GM23338 (cell line): ENCODE results near the gene KCNC4. TPM values are rescaled to one million over a fixed set of nuclear protein-coding genes. Genes with fewer than 3 reads are reported as not detected.

Source experiments
- ATAC-seq: fragments of 200-7000 bp; cut with Tn5 transposase; 3 replicates; pipeline ENCODE4 v1.9.1; 2020
- DNase-seq: peaks from one replicate; pipeline ENCODE4 v3.0.0-alpha.2; 2015; ENCODE audit warnings: low spot score
- H2AFZ ChIP-seq: fragments of 200-600 bp; sonication (generic); 2 replicates; pipeline ENCODE4 v1.8.0; 2016; ENCODE audit warnings: antibody characterized with exemption, mild to moderate bottlenecking, moderate library complexity
- H3F3A ChIP-seq: fragments of 200-600 bp; sonication (generic); replicated peaks from 2 replicates; pipeline ENCODE4 v1.8.0; 2017; ENCODE audit warnings: antibody characterized with exemption, mixed run types, low read depth
- H3K27ac ChIP-seq: fragments of 200-600 bp; sonication (generic); 2 replicates; pipeline ENCODE4 v1.6.1; 2016; ENCODE audit warnings: low read depth
- H3K27me3 ChIP-seq: fragments of 200-600 bp; sonication (generic); 2 replicates; pipeline ENCODE4 v1.8.0; 2016; ENCODE audit warnings: mild to moderate bottlenecking, mixed run types, moderate library complexity; ENCODE audit not compliant: insufficient read depth
- H3K36me3 ChIP-seq: fragments of 200-600 bp; sonication (generic); 2 replicates; pipeline ENCODE4 v1.8.0; 2016; ENCODE audit warnings: mild to moderate bottlenecking; ENCODE audit not compliant: insufficient read depth
- H3K4me1 ChIP-seq: fragments of 200-600 bp; sonication (generic); 2 replicates; pipeline ENCODE4 v1.8.0; 2016; ENCODE audit warnings: mild to moderate bottlenecking, moderate library complexity; ENCODE audit not compliant: insufficient read depth
- H3K4me2 ChIP-seq: fragments of 200-600 bp; sonication (generic); 2 replicates; pipeline ENCODE4 v1.7.1; 2017; ENCODE audit warnings: mixed run types
- H3K4me3 ChIP-seq: fragments of 200-600 bp; sonication (generic); 2 replicates; pipeline ENCODE4 v1.6.1; 2016; ENCODE audit warnings: mixed run types
- H3K79me2 ChIP-seq: fragments of 200-600 bp; sonication (generic); replicated peaks from 2 replicates; pipeline ENCODE4 v1.8.0; 2017; ENCODE audit warnings: mild to moderate bottlenecking; ENCODE audit not compliant: insufficient read depth
- H3K9me2 ChIP-seq: fragments of 200-600 bp; sonication (generic); 2 replicates; pipeline ENCODE4 v1.8.0; 2017; ENCODE audit not compliant: insufficient read depth
- H4K20me1 ChIP-seq: fragments of 200-600 bp; sonication (generic); replicated peaks from 2 replicates; pipeline ENCODE4 v1.8.0; 2017; ENCODE audit warnings: mild to moderate bottlenecking; ENCODE audit not compliant: insufficient read depth
- H3K27ac Mint-ChIP-seq: 2 replicates; pipeline ENCODE4 v1.8.0; 2020; ENCODE audit warnings: inconsistent platforms, mild to moderate bottlenecking, moderate library complexity, mixed read lengths
- H3K27me3 Mint-ChIP-seq: 3 replicates; pipeline ENCODE4 v1.8.0; 2022; ENCODE audit warnings: low read depth, mild to moderate bottlenecking, moderate library complexity, mixed read lengths, inconsistent platforms; ENCODE audit not compliant: insufficient read depth, poor library complexity
- H3K36me3 Mint-ChIP-seq: 3 replicates; pipeline ENCODE4 v1.8.0; 2021; ENCODE audit warnings: low read depth, mild to moderate bottlenecking, inconsistent platforms, moderate library complexity, mixed read lengths
- H3K4me1 Mint-ChIP-seq: 3 replicates; pipeline ENCODE4 v1.8.0; 2020; ENCODE audit warnings: mild to moderate bottlenecking, inconsistent platforms, mixed read lengths
- H3K4me3 Mint-ChIP-seq: 3 replicates; pipeline ENCODE4 v1.8.0; 2021; ENCODE audit warnings: moderate library complexity, mild to moderate bottlenecking, inconsistent platforms, mixed read lengths
- H3K9me3 Mint-ChIP-seq: 3 replicates; pipeline ENCODE4 v1.8.0; 2020; ENCODE audit warnings: moderate library complexity, mild to moderate bottlenecking, inconsistent platforms, mixed read lengths
- CREB1 ChIP-seq: fragments of 250-450 bp; sonication (Bioruptor Pico); IDR thresholded peaks from 2 replicates; pipeline ENCODE4 v1.5.0; 2020; ENCODE audit warnings: low read depth, mild to moderate bottlenecking, moderate library complexity
- CTCF ChIP-seq, 2 experiments: fragments of 200-600 bp in 1 of 2; sonication (generic) in 1 of 2; conservative IDR thresholded peaks; 2 replicates each; pipeline versions ENCODE4 v1.5.1 to v1.6.1; 2016 to 2017; ENCODE audit warnings: antibody characterized with exemption in 2 of 2, low read depth in 2 of 2, mild to moderate bottlenecking in 2 of 2, moderate library complexity in 1 of 2
- ETS1 ChIP-seq: IDR thresholded peaks from 2 replicates; pipeline ENCODE4 v1.6.1; 2016; ENCODE audit warnings: antibody characterized with exemption
- EZH2 ChIP-seq: fragments of 200-600 bp; sonication (generic); IDR thresholded peaks from one replicate; pipeline ENCODE4 v1.8.0; 2017; ENCODE audit warnings: antibody characterized with exemption, mild to moderate bottlenecking, low read depth; ENCODE audit not compliant: unreplicated experiment
- EZH2phosphoT487 ChIP-seq: fragments of 200-600 bp; sonication (generic); IDR thresholded peaks from one replicate; pipeline ENCODE4 v1.8.1; 2018; ENCODE audit warnings: antibody characterized with exemption; ENCODE audit not compliant: unreplicated experiment
- JUNB ChIP-seq: IDR thresholded peaks from one replicate; pipeline ENCODE4 v1.6.1; 2016; ENCODE audit warnings: antibody characterized with exemption; ENCODE audit not compliant: unreplicated experiment
- NANOG ChIP-seq: IDR thresholded peaks from 2 replicates; pipeline ENCODE4 v1.6.1; 2016; ENCODE audit warnings: antibody characterized with exemption, borderline replicate concordance
- POLR2AphosphoS5 ChIP-seq: IDR thresholded peaks from 2 replicates; pipeline ENCODE4 v1.6.1; 2016; ENCODE audit warnings: antibody characterized with exemption, low read depth
- REST ChIP-seq: IDR thresholded peaks from one replicate; pipeline ENCODE4 v1.6.1; 2018; ENCODE audit warnings: antibody characterized with exemption; ENCODE audit not compliant: unreplicated experiment
- STAT1 ChIP-seq: IDR thresholded peaks from one replicate; pipeline ENCODE4 v1.6.1; 2016; ENCODE audit warnings: antibody characterized with exemption; ENCODE audit not compliant: unreplicated experiment
- ZNF114 ChIP-seq: fragments of 250-450 bp; sonication (Bioruptor Pico); IDR thresholded peaks from 2 replicates; pipeline ENCODE4 v1.5.0; 2020; ENCODE audit warnings: mild to moderate bottlenecking, moderate library complexity
- ZNF331 ChIP-seq: fragments of 250-450 bp; sonication (Bioruptor Pico); IDR thresholded peaks from 2 replicates; pipeline ENCODE4 v1.5.0; 2020; ENCODE audit warnings: low read depth, mild to moderate bottlenecking, moderate library complexity
- polyA plus RNA-seq: library from polyadenylated mRNA; unstranded; fragments of >200 nt; fragmentation: Nextera tagmentation; extraction: Ambion mirVana; gene quantifications from 2 replicates; pipeline ENCODE4 v1.2.1, GENCODE V29; 2016
- total RNA-seq: library from RNA; depleted of rRNA; stranded (reverse); fragments of >200 nt; shearing (Covaris generic); gene quantifications from 2 replicates; pipeline ENCODE4 v1.2.3, GENCODE V29; 2014
- TF ChIP-seq, protein P1 (sequence below): fragments of 250-450 bp; sonication (Bioruptor Pico); IDR thresholded peaks from 2 replicates; pipeline ENCODE4 v1.5.0; 2020; ENCODE audit warnings: mild to moderate bottlenecking, moderate library complexity

Gene KCNC4
- total and polyA plus RNA-seq, 2 experiments from 2014 or later = 3.5 to 10.7 TPM

- H3K4me3 ChIP-seq = no peak overlapping the region
- H2AFZ ChIP-seq = no peak overlapping the region
- no peaks in the 10 kb centered on the region for H3K4me1 ChIP-seq
- no peaks in the 10 kb centered on the region for H4K20me1 ChIP-seq
- no peaks in the 10 kb centered on the region for H3K27me3 ChIP-seq
- no peaks in the 10 kb centered on the region for H3F3A ChIP-seq
- ATAC-seq = 0 out of 3 replicates have a peak, but pooled peaks have one; percentile 10
- H3K27ac ChIP-seq = no peak overlapping the region
- H3K4me3 Mint-ChIP-seq = no peak overlapping the region
- H3K27ac Mint-ChIP-seq = no peak overlapping the region
- no peak overlapping the region for H3K4me2 ChIP-seq
- peaks cover 16% of the 10 kb centered on the region for H3K4me1 Mint-ChIP-seq
- no peaks in the 10 kb centered on the region for H3K9me2 ChIP-seq
- no peaks in the 10 kb centered on the region for H3K36me3 ChIP-seq
- TF ChIP-seq NANOG = no peak
- TF ChIP-seq REST = no peak
- TF ChIP-seq ETS1 = no peak
- no peak for TF ChIP-seq POLR2AphosphoS5
- TF ChIP-seq STAT1 = no peak
- TF ChIP-seq JUNB = no peak
- no peak for TF ChIP-seq CREB1
- no peak for TF ChIP-seq EZH2phosphoT487
- no peak for TF ChIP-seq ZNF114
- TF ChIP-seq, protein P1, sequence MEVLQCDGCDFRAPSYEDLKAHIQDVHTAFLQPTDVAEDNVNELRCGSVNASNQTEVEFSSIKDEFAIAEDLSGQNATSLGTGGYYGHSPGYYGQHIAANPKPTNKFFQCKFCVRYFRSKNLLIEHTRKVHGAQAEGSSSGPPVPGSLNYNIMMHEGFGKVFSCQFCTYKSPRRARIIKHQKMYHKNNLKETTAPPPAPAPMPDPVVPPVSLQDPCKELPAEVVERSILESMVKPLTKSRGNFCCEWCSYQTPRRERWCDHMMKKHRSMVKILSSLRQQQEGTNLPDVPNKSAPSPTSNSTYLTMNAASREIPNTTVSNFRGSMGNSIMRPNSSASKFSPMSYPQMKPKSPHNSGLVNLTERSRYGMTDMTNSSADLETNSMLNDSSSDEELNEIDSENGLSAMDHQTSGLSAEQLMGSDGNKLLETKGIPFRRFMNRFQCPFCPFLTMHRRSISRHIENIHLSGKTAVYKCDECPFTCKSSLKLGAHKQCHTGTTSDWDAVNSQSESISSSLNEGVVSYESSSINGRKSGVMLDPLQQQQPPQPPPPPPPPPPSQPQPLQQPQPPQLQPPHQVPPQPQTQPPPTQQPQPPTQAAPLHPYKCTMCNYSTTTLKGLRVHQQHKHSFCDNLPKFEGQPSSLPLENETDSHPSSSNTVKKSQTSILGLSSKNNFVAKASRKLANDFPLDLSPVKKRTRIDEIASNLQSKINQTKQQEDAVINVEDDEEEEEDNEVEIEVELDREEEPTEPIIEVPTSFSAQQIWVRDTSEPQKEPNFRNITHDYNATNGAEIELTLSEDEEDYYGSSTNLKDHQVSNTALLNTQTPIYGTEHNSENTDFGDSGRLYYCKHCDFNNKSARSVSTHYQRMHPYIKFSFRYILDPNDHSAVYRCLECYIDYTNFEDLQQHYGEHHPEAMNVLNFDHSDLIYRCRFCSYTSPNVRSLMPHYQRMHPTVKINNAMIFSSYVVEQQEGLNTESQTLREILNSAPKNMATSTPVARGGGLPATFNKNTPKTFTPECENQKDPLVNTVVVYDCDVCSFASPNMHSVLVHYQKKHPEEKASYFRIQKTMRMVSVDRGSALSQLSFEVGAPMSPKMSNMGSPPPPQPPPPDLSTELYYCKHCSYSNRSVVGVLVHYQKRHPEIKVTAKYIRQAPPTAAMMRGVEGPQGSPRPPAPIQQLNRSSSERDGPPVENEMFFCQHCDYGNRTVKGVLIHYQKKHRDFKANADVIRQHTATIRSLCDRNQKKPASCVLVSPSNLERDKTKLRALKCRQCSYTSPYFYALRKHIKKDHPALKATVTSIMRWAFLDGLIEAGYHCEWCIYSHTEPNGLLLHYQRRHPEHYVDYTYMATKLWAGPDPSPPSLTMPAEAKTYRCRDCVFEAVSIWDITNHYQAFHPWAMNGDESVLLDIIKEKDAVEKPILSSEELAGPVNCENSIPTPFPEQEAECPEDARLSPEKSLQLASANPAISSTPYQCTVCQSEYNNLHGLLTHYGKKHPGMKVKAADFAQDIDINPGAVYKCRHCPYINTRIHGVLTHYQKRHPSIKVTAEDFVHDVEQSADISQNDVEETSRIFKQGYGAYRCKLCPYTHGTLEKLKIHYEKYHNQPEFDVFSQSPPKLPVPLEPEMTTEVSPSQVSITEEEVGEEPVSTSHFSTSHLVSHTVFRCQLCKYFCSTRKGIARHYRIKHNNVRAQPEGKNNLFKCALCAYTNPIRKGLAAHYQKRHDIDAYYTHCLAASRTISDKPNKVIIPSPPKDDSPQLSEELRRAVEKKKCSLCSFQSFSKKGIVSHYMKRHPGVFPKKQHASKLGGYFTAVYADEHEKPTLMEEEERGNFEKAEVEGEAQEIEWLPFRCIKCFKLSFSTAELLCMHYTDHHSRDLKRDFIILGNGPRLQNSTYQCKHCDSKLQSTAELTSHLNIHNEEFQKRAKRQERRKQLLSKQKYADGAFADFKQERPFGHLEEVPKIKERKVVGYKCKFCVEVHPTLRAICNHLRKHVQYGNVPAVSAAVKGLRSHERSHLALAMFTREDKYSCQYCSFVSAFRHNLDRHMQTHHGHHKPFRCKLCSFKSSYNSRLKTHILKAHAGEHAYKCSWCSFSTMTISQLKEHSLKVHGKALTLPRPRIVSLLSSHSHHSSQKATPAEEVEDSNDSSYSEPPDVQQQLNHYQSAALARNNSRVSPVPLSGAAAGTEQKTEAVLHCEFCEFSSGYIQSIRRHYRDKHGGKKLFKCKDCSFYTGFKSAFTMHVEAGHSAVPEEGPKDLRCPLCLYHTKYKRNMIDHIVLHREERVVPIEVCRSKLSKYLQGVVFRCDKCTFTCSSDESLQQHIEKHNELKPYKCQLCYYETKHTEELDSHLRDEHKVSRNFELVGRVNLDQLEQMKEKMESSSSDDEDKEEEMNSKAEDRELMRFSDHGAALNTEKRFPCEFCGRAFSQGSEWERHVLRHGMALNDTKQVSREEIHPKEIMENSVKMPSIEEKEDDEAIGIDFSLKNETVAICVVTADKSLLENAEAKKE = no peak
- TF ChIP-seq ZNF331 (CRISPR knock-in tag) = no peak
- TF ChIP-seq EZH2 = no peak
- TF ChIP-seq CTCF (conservative IDR thresholded peaks at IDR 0.05; ENCODE audit: low read depth in 2 of 2) = no peak
- H3K27me3 Mint-ChIP-seq = peaks cover 9% of the 10 kb centered on the region
- H3K36me3 Mint-ChIP-seq = peaks cover 13% of the 10 kb centered on the region; the same call in 2 of the 3 replicates
- no peaks in the 10 kb centered on the region for H3K79me2 ChIP-seq
- H3K9me3 Mint-ChIP-seq = no peaks in the 10 kb centered on the region
- no peak for DNase-seq
Observed at GRCh38 chr1:110224240-110224995, 14.3 kb downstream of the KCNC4 start.
